A673 (cell line): ENCODE data around the gene PIP5K1A. TPM values are rescaled to one million over a fixed set of nuclear protein-coding genes. Genes with fewer than 3 reads are reported as not detected.
"Not testable (repeated sequence)": the region's sequence is repeated elsewhere in the genome, so short reads cannot be mapped to it uniquely, and the experiment has no call there.

Experiments used
- BruUV-seq: library from RNA; stranded (reverse); fragments of 400-500 nt; replicated peaks from 2 replicates; lab custom pipeline; 2021; lab: Mats Ljungman, UMichigan
- CTCF ChIA-PET: fragments of 300-600 bp; sonication (Branson Sonifier 250); formaldehyde crosslinking; loops from one replicate; lab custom pipeline; 2022; ENCODE audit warnings: antibody characterized with exemption; lab: Charles Lee
- POLR2A ChIA-PET: fragments of 300-600 bp; sonication (Branson Sonifier 250); formaldehyde crosslinking; loops from one replicate; lab custom pipeline; 2022; ENCODE audit warnings: antibody characterized with exemption; ENCODE audit not compliant: low non-redundant PET; lab: Charles Lee
- DNase-seq: peaks from one replicate; pipeline ENCODE4 v3.0.0-alpha.2; 2015; ENCODE audit warnings: low spot score
- H3K27ac ChIP-seq: fragments of 200-600 bp; sonication (generic); 2 replicates; pipeline ENCODE4 v1.5.1; 2016; ENCODE audit warnings: mixed run types, low read depth, mild to moderate bottlenecking, mixed read lengths, antibody characterized with exemption, low read length; ENCODE audit not compliant: poor library complexity, severe bottlenecking
- H3K27me3 ChIP-seq: fragments of 200-600 bp; sonication (generic); replicated peaks from 2 replicates; pipeline ENCODE4 v1.6.1; 2017; ENCODE audit warnings: mixed run types, low read depth, mild to moderate bottlenecking, mixed read lengths, antibody characterized with exemption, low read length; ENCODE audit not compliant: insufficient read depth, poor library complexity
- H3K36me3 ChIP-seq: fragments of 200-600 bp; sonication (generic); 2 replicates; pipeline ENCODE4 v1.6.1; 2016; ENCODE audit warnings: mixed run types, mild to moderate bottlenecking, mixed read lengths, antibody characterized with exemption, low read length; ENCODE audit not compliant: insufficient read depth, poor library complexity, severe bottlenecking
- H3K4me1 ChIP-seq: fragments of 200-600 bp; sonication (generic); 2 replicates; pipeline ENCODE4 v1.6.1; 2017; ENCODE audit warnings: mixed run types, mild to moderate bottlenecking, mixed read lengths, antibody characterized with exemption, low read length; ENCODE audit not compliant: insufficient read depth, poor library complexity, severe bottlenecking
- H3K4me3 ChIP-seq: fragments of 200-600 bp; sonication (generic); 2 replicates; pipeline ENCODE4 v1.5.1; 2016; ENCODE audit warnings: low read depth, mixed run types, mild to moderate bottlenecking, mixed read lengths, low read length; ENCODE audit not compliant: poor library complexity, severe bottlenecking
- H3K9me3 ChIP-seq: fragments of 200-600 bp; sonication (generic); 2 replicates; pipeline ENCODE4 v1.6.1; 2016; ENCODE audit warnings: mixed run types, low read depth, mild to moderate bottlenecking, mixed read lengths, antibody characterized with exemption, low read length; ENCODE audit not compliant: poor library complexity, severe bottlenecking
- CTCF ChIP-seq: fragments of 300-800, 200-600 bp; sonication (generic); conservative IDR thresholded peaks from 2 replicates; pipeline ENCODE4 v1.5.1; 2017; ENCODE audit warnings: low read depth, mild to moderate bottlenecking, antibody characterized with exemption, low read length, moderate library complexity, mixed read lengths
- EZH2 ChIP-seq: fragments of 200-600 bp; sonication (generic); IDR thresholded peaks from 2 replicates; pipeline ENCODE4 v1.6.1; 2017; ENCODE audit warnings: borderline replicate concordance, low read depth, mild to moderate bottlenecking, mixed read lengths, antibody characterized with exemption, low read length; ENCODE audit not compliant: poor library complexity, severe bottlenecking
- intact Hi-C: fragments of 100-400 bp; cut with micrococcal nuclease; formaldehyde crosslinking; loops from one replicate; pipeline ENCODE4 v1.10.0; 2022; ENCODE audit not compliant: unreplicated experiment
- total RNA-seq: library from RNA; stranded (reverse); gene quantifications from 2 replicates; pipeline ENCODE4 v1.2.3, GENCODE V29; 2021

The PIP5K1A gene
- total RNA-seq, 1 experiment from 2014 or later: 115 TPM

- no peak for DNase-seq
- Histone ChIP-seq H3K36me3 (peaks cover 61% of the 10 kb centered on the region), H3K4me3 (no peak overlapping the region), H3K4me1 (no peaks in the 10 kb centered on the region), H3K27me3 (no peaks in the 10 kb centered on the region), H3K27ac (no peak overlapping the region), H3K9me3 (no peaks in the 10 kb centered on the region)
- no TSS peak for BruUV-seq
- ChIA-PET POLR2A (no interaction called here), CTCF (interaction anchor here (0.7 kb wide), 1 partner anchor 77 kb away, joined by 4 read pairs; no protein-coding TSS in a partner anchor)
- TF ChIP-seq CTCF: no peak
- TF ChIP-seq EZH2: no peak
- intact Hi-C loops: no loop called here
Measured at GRCh38 chr1:151176514-151177045, 21.8 kb upstream of the PIP5K1A start.

GRCh38 chr1:151184211-151184610, 14.1 kb upstream of the PIP5K1A start:
- ChIA-PET POLR2A (no interaction called here), CTCF (no interaction called here)
- H3K27me3 ChIP-seq: no peaks in the 10 kb centered on the region
- H3K4me1 ChIP-seq: peaks cover 5% of the 10 kb centered on the region
- H3K27ac ChIP-seq: no peak overlapping the region
- intact Hi-C loops: no loop called here
- peaks cover 55% of the 10 kb centered on the region for H3K36me3 ChIP-seq
- H3K4me3 ChIP-seq: no peak overlapping the region
- DNase-seq: no peak
- TF ChIP-seq EZH2: no peak
- TF ChIP-seq CTCF: no peak
- no TSS peak for BruUV-seq
- H3K9me3 ChIP-seq: no peaks in the 10 kb centered on the region

- Histone ChIP-seq H3K9me3 (no peaks in the 10 kb centered on the region), H3K4me3 (no peak overlapping the region), H3K27ac (no peak overlapping the region), H3K36me3 (peaks cover 34% of the 10 kb centered on the region), H3K4me1 (peaks cover 5% of the 10 kb centered on the region), H3K27me3 (no peaks in the 10 kb centered on the region)
- CTCF ChIA-PET: no interaction called here
- TF ChIP-seq EZH2 (no peak), CTCF (no peak)
- no TSS peak for BruUV-seq
- no peak for DNase-seq
- POLR2A ChIA-PET: no interaction called here
- intact Hi-C loops: no loop called here
Measured at GRCh38 chr1:151187205-151187604, 11.1 kb upstream of the PIP5K1A start.

- Histone ChIP-seq H3K27ac (peak overlapping the region; percentile 86), H3K4me3 (peak overlapping the region; percentile 80), H3K36me3 (peaks cover 21% of the 10 kb centered on the region)
- DNase-seq, H3K4me1 ChIP-seq, H3K27me3 ChIP-seq, BruUV-seq, intact Hi-C loops, H3K9me3 ChIP-seq, POLR2A ChIA-PET, CTCF ChIA-PET: not testable (repeated sequence)
Measured at GRCh38 chr1:151188667-151189066, 9.7 kb upstream of the PIP5K1A start.
